ENCODE data around the gene ITGAE. TPM values are rescaled to one million over a fixed set of nuclear protein-coding genes. Genes with fewer than 3 reads are reported as not detected.
A peak's percentile ranks its signal among the peaks of the same experiment; 100 is the strongest.

The ITGAE gene
- polyA plus RNA-seq, 3 donors = 66.6 to 102 (median 78.8) TPM

GRCh38 chr17:3773511-3773910, 27.5 kb downstream of the ITGAE start:
- peaks cover 10 to 13% of the 10 kb centered on the region in 2 donors for H3K4me1 ChIP-seq (ENCODE audit: control insufficient read depth in 1 of 2, insufficient read depth in 2 of 2, low read length in 2 of 2)
- no peaks in the 10 kb centered on the region for H3K36me3 ChIP-seq (replicated peaks in 1 of 2; ENCODE audit: control insufficient read depth in 1 of 2, insufficient read depth in 2 of 2, low read length in 2 of 2)
- no peak for TF ChIP-seq CTCF (IDR thresholded peaks at IDR 0.05)
- H3K36me3 Mint-ChIP-seq = no peaks in the 10 kb centered on the region
- H3K4me2 ChIP-seq (replicated peaks; ENCODE audit: extremely low read depth, low read length, poor library complexity, severe bottlenecking) = no peak overlapping the region
- H3K4me3 ChIP-seq (replicated peaks in 1 of 3; ENCODE audit: low read depth in 2 of 3, low read length in 3 of 3) = no peak overlapping the region
- peaks cover 18% of the 10 kb centered on the region for H3K4me1 Mint-ChIP-seq
- no peak for DNase-seq
- no peaks in the 10 kb centered on the region for H4K20me1 ChIP-seq (ENCODE audit: insufficient read depth, low read length)
- H3K79me2 ChIP-seq (ENCODE audit: insufficient read depth, low read length) = no peaks in the 10 kb centered on the region
- no peak overlapping the region for H3K27ac ChIP-seq (ENCODE audit: low read depth in 1 of 2, low read length in 2 of 2)
- H3K4me3 Mint-ChIP-seq = no peak overlapping the region
- WGBS (ENCODE audit: insufficient coverage) = 100% methylated on average over 1 of the region's 5 CpGs
- intact Hi-C loops (cut with micrococcal nuclease) = no loop called here
- no peaks in the 10 kb centered on the region for H3K9me3 ChIP-seq (replicated peaks in 1 of 2; ENCODE audit: control insufficient read depth in 1 of 2, insufficient read depth in 1 of 2, low read length in 2 of 2)
- peaks cover 0 to 3% (median 2%) of the 10 kb centered on the region in 3 donors for H3K27me3 Mint-ChIP-seq (ENCODE audit: low read depth in 3 of 3)
- no peaks in the 10 kb centered on the region for H3K27me3 ChIP-seq (ENCODE audit: control insufficient read depth in 2 of 2, insufficient read depth in 2 of 2, low read length in 2 of 2)
- no peak overlapping the region for H2AFZ ChIP-seq (ENCODE audit: insufficient read depth, low read depth, low read length, poor library complexity, severe bottlenecking)
- peak overlapping the region in 1 of 7 donors; percentile 23 for H3K27ac Mint-ChIP-seq
- H3K9me3 Mint-ChIP-seq = peaks cover 0 to 3% (median 0%) of the 10 kb centered on the region in 7 donors
- no peak overlapping the region for H3K9ac ChIP-seq (ENCODE audit: insufficient read depth, low read length, poor library complexity, severe bottlenecking)

GRCh38 chr17:3772764-3773163, 28.2 kb downstream of the ITGAE start:
- Histone ChIP-seq H3K27ac (ENCODE audit: low read depth in 1 of 2, low read length in 2 of 2) (no peak overlapping the region), H3K9ac (ENCODE audit: insufficient read depth, low read length, poor library complexity, severe bottlenecking) (no peak overlapping the region), H3K4me1 (ENCODE audit: control insufficient read depth in 1 of 2, insufficient read depth in 2 of 2, low read length in 2 of 2) (peaks cover 10 to 13% of the 10 kb centered on the region in 2 donors), H2AFZ (ENCODE audit: insufficient read depth, low read depth, low read length, poor library complexity, severe bottlenecking) (no peak overlapping the region), H3K9me3 (replicated peaks in 1 of 2; ENCODE audit: control insufficient read depth in 1 of 2, insufficient read depth in 1 of 2, low read length in 2 of 2) (no peaks in the 10 kb centered on the region), H3K27me3 (ENCODE audit: control insufficient read depth in 2 of 2, insufficient read depth in 2 of 2, low read length in 2 of 2) (no peaks in the 10 kb centered on the region), H3K36me3 (replicated peaks in 1 of 2; ENCODE audit: control insufficient read depth in 1 of 2, insufficient read depth in 2 of 2, low read length in 2 of 2) (no peaks in the 10 kb centered on the region), H3K4me3 (replicated peaks in 1 of 3; ENCODE audit: low read depth in 2 of 3, low read length in 3 of 3) (no peak overlapping the region), H3K4me2 (replicated peaks; ENCODE audit: extremely low read depth, low read length, poor library complexity, severe bottlenecking) (no peak overlapping the region), H3K79me2 (ENCODE audit: insufficient read depth, low read length) (no peaks in the 10 kb centered on the region), H4K20me1 (ENCODE audit: insufficient read depth, low read length) (no peaks in the 10 kb centered on the region)
- Mint-ChIP-seq H3K9me3 (peaks cover 0 to 3% (median 0%) of the 10 kb centered on the region in 7 donors), H3K36me3 (no peaks in the 10 kb centered on the region), H3K27me3 (ENCODE audit: low read depth in 3 of 3) (peaks cover 0 to 3% (median 2%) of the 10 kb centered on the region in 3 donors), H3K4me3 (no peak overlapping the region), H3K4me1 (peaks cover 19% of the 10 kb centered on the region), H3K27ac (no peak overlapping the region)
- WGBS (ENCODE audit: insufficient coverage) = 94% methylated on average over 8 of the region's 12 CpGs
- intact Hi-C loops (cut with micrococcal nuclease) = no loop called here
- no peak for DNase-seq
- TF ChIP-seq CTCF (IDR thresholded peaks at IDR 0.05) = no peak
